GM12878 (cell line): ENCODE data around the gene DNAJC11.

Experiments used
- CEBPB ChIP-seq, 2 experiments: fragments of 150-350 bp in 1 of 2; IDR thresholded peaks; 2 replicates each; pipeline ENCODE4 v1.6.1; 2012 to 2014; ENCODE audit warnings: low read depth in 2 of 2, low read length in 2 of 2, borderline replicate concordance in 1 of 2, inconsistent platforms in 1 of 2
- POLR2A ChIP-seq: IDR thresholded peaks from 2 replicates; pipeline ENCODE4 v1.6.1; 2011; ENCODE audit warnings: low read depth, mild to moderate bottlenecking, low read length
- SMC3 ChIP-seq: IDR thresholded peaks from 2 replicates; pipeline ENCODE4 v1.6.1; 2011; ENCODE audit warnings: low read length, improper control_type of control experiment, borderline replicate concordance

- TF ChIP-seq POLR2A (no peak), CEBPB (IDR thresholded peaks at IDR 0.05; ENCODE audit: borderline replicate concordance in 1 of 2, low read depth in 2 of 2, low read length in 2 of 2) (no peak), SMC3 (no peak)
Measured at GRCh38 chr1:6672558-6672957, 29.1 kb downstream of the DNAJC11 start.
